ENCODE measurements around the gene STK40. TPM values are rescaled to one million over a fixed set of nuclear protein-coding genes. Genes with fewer than 3 reads are reported as not detected.

Gene STK40
- total RNA-seq, 4 donors from 2014 or later: 58.7 to 73.1 (median 63.0) TPM

- intact Hi-C loops (cut with DNase I; ENCODE audit: low total_unique reads): no loop called here
- 2 to 4% methylated on average over 5 of the region's 5 CpGs for WGBS, 2 donors
- no peak for DNase-seq (ENCODE audit: low spot score in 2 of 2)
- H3K4me3 ChIP-seq (ENCODE audit: low read depth, poor library complexity, severe bottlenecking): peak overlapping the region; percentile 57
- no peak for TF ChIP-seq CTCF (IDR thresholded peaks at IDR 0.05)
- TF ChIP-seq POLR2A (IDR thresholded peaks at IDR 0.05): no peak
Observed at GRCh38 chr1:36397083-36397377, 11.3 kb upstream of the STK40 start.

- WGBS, 2 donors: 83% methylated on average over 6 of the region's 6 CpGs
- DNase-seq (ENCODE audit: low spot score in 2 of 2): no peak
- intact Hi-C loops (cut with DNase I; ENCODE audit: low total_unique reads): no loop called here
- no peak overlapping the region for H3K4me3 ChIP-seq (ENCODE audit: low read depth, poor library complexity, severe bottlenecking)
- TF ChIP-seq POLR2A (IDR thresholded peaks at IDR 0.05) (no peak), CTCF (IDR thresholded peaks at IDR 0.05) (no peak)
Observed at GRCh38 chr1:36396359-36396758, 10.6 kb upstream of the STK40 start.

- 96 to 97% methylated on average over 18 to 19 of the region's 19 CpGs for WGBS, 2 donors
- no peak overlapping the region for H3K4me3 ChIP-seq (ENCODE audit: low read depth, poor library complexity, severe bottlenecking)
- intact Hi-C loops (cut with DNase I; ENCODE audit: low total_unique reads): loop anchor here (5.0 kb wide), 1 partner anchor 841 kb away; no protein-coding TSS in a partner anchor
- DNase-seq (ENCODE audit: low spot score in 2 of 2): no peak
- TF ChIP-seq CTCF (IDR thresholded peaks at IDR 0.05): no peak
- no peak for TF ChIP-seq POLR2A (IDR thresholded peaks at IDR 0.05)
Observed at GRCh38 chr1:36393686-36394085, 8.0 kb upstream of the STK40 start.

- no peak overlapping the region for H3K4me3 ChIP-seq (ENCODE audit: low read depth, poor library complexity, severe bottlenecking)
- no peak for DNase-seq (ENCODE audit: low spot score in 2 of 2)
- TF ChIP-seq CTCF (IDR thresholded peaks at IDR 0.05) (no peak), POLR2A (IDR thresholded peaks at IDR 0.05) (no peak)
- intact Hi-C loops (cut with DNase I; ENCODE audit: low total_unique reads): loop anchor here (5.0 kb wide), 1 partner anchor 841 kb away; no protein-coding TSS in a partner anchor
- 88 to 95% methylated on average over 4 of the region's 4 CpGs for WGBS, 2 donors
Observed at GRCh38 chr1:36392836-36393235, 7.1 kb upstream of the STK40 start.

GRCh38 chr1:36391271-36391670 lies 5.5 kb upstream of the STK40 start:
- intact Hi-C loops (cut with DNase I; ENCODE audit: low total_unique reads): loop anchor here (5.0 kb wide), 1 partner anchor 839 kb away; no protein-coding TSS in a partner anchor
- no peak for TF ChIP-seq POLR2A (IDR thresholded peaks at IDR 0.05)
- TF ChIP-seq CTCF (IDR thresholded peaks at IDR 0.05): no peak
- H3K4me3 ChIP-seq (ENCODE audit: low read depth, poor library complexity, severe bottlenecking): no peak overlapping the region
- no peak for DNase-seq (ENCODE audit: low spot score in 2 of 2)
- 89 to 94% methylated on average over 8 of the region's 8 CpGs for WGBS, 2 donors

- intact Hi-C loops (cut with DNase I; ENCODE audit: low total_unique reads): loop anchor here (5.0 kb wide), 1 partner anchor 838 kb away; no protein-coding TSS in a partner anchor
- no peak for DNase-seq (ENCODE audit: low spot score in 2 of 2)
- no peak overlapping the region for H3K4me3 ChIP-seq (ENCODE audit: low read depth, poor library complexity, severe bottlenecking)
- TF ChIP-seq CTCF (IDR thresholded peaks at IDR 0.05) (no peak), POLR2A (IDR thresholded peaks at IDR 0.05) (no peak)
- 93 to 94% methylated on average over 2 of the region's 2 CpGs for WGBS, 2 donors
Observed at GRCh38 chr1:36390411-36390810, 4.7 kb upstream of the STK40 start.
